ENCODE results near the gene SLC9A3. TPM values are rescaled to one million over a fixed set of nuclear protein-coding genes. Genes with fewer than 3 reads are reported as not detected.

SLC9A3 gene
- polyA plus RNA-seq, 1 experiment: 0.76 TPM

GRCh38 chr5:538801-539468 is 14.7 kb upstream of the SLC9A3 start:
- Histone ChIP-seq H3K27ac (ENCODE audit: low read depth, low read length) (no peak overlapping the region), H3K4me3 (ENCODE audit: low read depth, low read length) (no peak overlapping the region), H3K27me3 (ENCODE audit: control insufficient read depth, insufficient read depth, low read length) (peaks cover 38% of the 10 kb centered on the region), H3K9me3 (ENCODE audit: control insufficient read depth, insufficient read depth, low read length) (peaks cover 4% of the 10 kb centered on the region; the same call in 1 of the 2 replicates)
- ChIA-PET CTCF (no interaction called here), POLR2A (no interaction called here)
- no peak for TF ChIP-seq CTCF (IDR thresholded peaks at IDR 0.05; ENCODE audit: low read depth, low read length)
- DNase-seq (ENCODE audit: low read depth, low spot score): no peak

GRCh38 chr5:538271-538771 is 14.1 kb upstream of the SLC9A3 start:
- Histone ChIP-seq H3K27ac (ENCODE audit: low read depth, low read length) (no peak overlapping the region), H3K27me3 (ENCODE audit: control insufficient read depth, insufficient read depth, low read length) (peaks cover 41% of the 10 kb centered on the region), H3K9me3 (ENCODE audit: control insufficient read depth, insufficient read depth, low read length) (no peaks in the 10 kb centered on the region; the same call in 1 of the 2 replicates), H3K4me3 (ENCODE audit: low read depth, low read length) (no peak overlapping the region)
- CTCF ChIA-PET: no interaction called here
- TF ChIP-seq CTCF (IDR thresholded peaks at IDR 0.05; ENCODE audit: low read depth, low read length): no peak
- DNase-seq (ENCODE audit: low read depth, low spot score): no peak
- POLR2A ChIA-PET: no interaction called here

GRCh38 chr5:537621-538071 is 13.4 kb upstream of the SLC9A3 start:
- H3K27me3 ChIP-seq (ENCODE audit: control insufficient read depth, insufficient read depth, low read length): peaks cover 42% of the 10 kb centered on the region
- H3K27ac ChIP-seq (ENCODE audit: low read depth, low read length): no peak overlapping the region
- no peak for DNase-seq (ENCODE audit: low read depth, low spot score)
- POLR2A ChIA-PET: no interaction called here
- no peaks in the 10 kb centered on the region; the same call in 1 of the 2 replicates for H3K9me3 ChIP-seq (ENCODE audit: control insufficient read depth, insufficient read depth, low read length)
- no peak overlapping the region for H3K4me3 ChIP-seq (ENCODE audit: low read depth, low read length)
- TF ChIP-seq CTCF (IDR thresholded peaks at IDR 0.05; ENCODE audit: low read depth, low read length): no peak
- CTCF ChIA-PET: no interaction called here

GRCh38 chr5:537098-537497 is 12.8 kb upstream of the SLC9A3 start:
- Histone ChIP-seq H3K27me3 (ENCODE audit: control insufficient read depth, insufficient read depth, low read length) (peaks cover 45% of the 10 kb centered on the region), H3K27ac (ENCODE audit: low read depth, low read length) (no peak overlapping the region), H3K9me3 (ENCODE audit: control insufficient read depth, insufficient read depth, low read length) (no peaks in the 10 kb centered on the region; the same call in 1 of the 2 replicates), H3K4me3 (ENCODE audit: low read depth, low read length) (no peak overlapping the region)
- CTCF ChIA-PET: no interaction called here
- POLR2A ChIA-PET: no interaction called here
- TF ChIP-seq CTCF (IDR thresholded peaks at IDR 0.05; ENCODE audit: low read depth, low read length): no peak
- no peak for DNase-seq (ENCODE audit: low read depth, low spot score)

- H3K27me3 ChIP-seq (ENCODE audit: control insufficient read depth, insufficient read depth, low read length): peaks cover 51% of the 10 kb centered on the region
- H3K9me3 ChIP-seq (ENCODE audit: control insufficient read depth, insufficient read depth, low read length): no peaks in the 10 kb centered on the region; the same call in 1 of the 2 replicates
- no peak overlapping the region for H3K27ac ChIP-seq (ENCODE audit: low read depth, low read length)
- H3K4me3 ChIP-seq (ENCODE audit: low read depth, low read length): no peak overlapping the region
- no peak for TF ChIP-seq CTCF (IDR thresholded peaks at IDR 0.05; ENCODE audit: low read depth, low read length)
- POLR2A ChIA-PET: no interaction called here
- CTCF ChIA-PET: no interaction called here
- DNase-seq (ENCODE audit: low read depth, low spot score): no peak
Measured at GRCh38 chr5:535846-536698, 11.8 kb upstream of the SLC9A3 start.

Measured in AG04450 (cell line).